Upper lobe of left lung (tissue), 6 donors: ENCODE measurements around the gene LAMA3. TPM values are rescaled to one million over a fixed set of nuclear protein-coding genes. Genes with fewer than 3 reads are reported as not detected.

ENCODE experiments used
- ATAC-seq, 2 donors: fragments of 200-7000 bp; cut with Tn5 transposase; one replicate each; pipeline ENCODE4 v1.9.1; 2022; ENCODE audit warnings: mild to moderate bottlenecking in 2 of 2, moderate library complexity in 2 of 2; ENCODE audit not compliant: low FRiP score in 2 of 2
- DNase-seq, 2 donors: peaks; one replicate each; pipeline ENCODE4 v3.0.0-alpha.2; 2019 to 2020
- H3K27ac ChIP-seq, 4 donors: fragments of 200-600 bp; sonication (generic); one replicate each; pipeline ENCODE4 v1.5.1; 2016 to 2019
- H3K27me3 ChIP-seq, 4 donors: fragments of 200-600 bp; sonication (generic); one replicate each; pipeline ENCODE4 v1.5.1; 2017 to 2019
- H3K36me3 ChIP-seq, 4 donors: fragments of 200-600 bp; sonication (generic); one replicate each; pipeline ENCODE4 v1.5.1; 2016 to 2019
- H3K4me1 ChIP-seq, 4 donors: fragments of 200-600 bp; sonication (generic); one replicate each; pipeline ENCODE4 v1.5.1; 2018 to 2019
- H3K4me3 ChIP-seq, 4 donors: fragments of 200-600 bp; sonication (generic); one replicate each; pipeline ENCODE4 v1.5.1; 2017 to 2019; ENCODE audit warnings: mild to moderate bottlenecking in 2 of 4, moderate library complexity in 1 of 4
- H3K9me3 ChIP-seq, 4 donors: fragments of 200-600 bp; sonication (generic); one replicate each; pipeline ENCODE4 v1.5.1; 2018 to 2019
- CTCF ChIP-seq, 6 experiments: fragments of 450-650 bp in 4 of 6; fragments of 200-600 bp in 2 of 6; sonication (generic) in 2 of 6; IDR thresholded peaks; one replicate each; pipeline ENCODE4 v1.5.1; 2016 to 2019; ENCODE audit warnings: antibody characterized with exemption in 6 of 6
- EP300 ChIP-seq, 4 donors: sonication (generic); formaldehyde crosslinking; IDR thresholded peaks; one replicate each; pipeline ENCODE4 v1.5.1; 2017; ENCODE audit warnings: antibody characterized with exemption in 4 of 4, control low read depth in 2 of 4
- POLR2A ChIP-seq, 4 donors: fragments of 450-650 bp; IDR thresholded peaks; one replicate each; pipeline ENCODE4 v1.5.1; 2016 to 2017; ENCODE audit warnings: antibody characterized with exemption in 4 of 4, mild to moderate bottlenecking in 2 of 4
- POLR2AphosphoS5 ChIP-seq, 2 donors: sonication (generic); formaldehyde crosslinking; IDR thresholded peaks; one replicate each; pipeline ENCODE4 v1.5.1; 2017; ENCODE audit warnings: antibody characterized with exemption in 2 of 2
- WGBS, 2 donors: methylation state at CpG; one replicate each; pipeline ENCODE4 v1.1.5; 2017 to 2018; 5-methylcytosine and 5-hydroxymethylcytosine counted together
- total RNA-seq, 6 donors: library from RNA; depleted of rRNA in 4 of 6; stranded (reverse); fragments of >200 nt in 4 of 6; gene quantifications; one replicate each; pipeline versions ENCODE4 v1.1.0 to v1.2.1, GENCODE V29; 2016 to 2021
- donor health status: DM: no; HTN: no; CAD: no; lungs with moderate emphysema.
- donor health status: DM: no; HTN: yes; CAD: no; lungs with severe emphysema.

LAMA3 gene
- total RNA-seq, 6 donors from 2014 or later, result 88.2 to 202 (median 141) TPM

GRCh38 chr18:23990474-23991410, 301.5 kb downstream of the LAMA3 start:
- Histone ChIP-seq H3K4me3 (no peak overlapping the region), H3K36me3 (no peaks in the 10 kb centered on the region), H3K9me3 (no peaks in the 10 kb centered on the region), H3K27ac (no peak overlapping the region), H3K4me1 (peaks cover 4 to 22% (median 10%) of the 10 kb centered on the region in 4 donors), H3K27me3 (no peaks in the 10 kb centered on the region)
- no peak for TF ChIP-seq POLR2A (IDR thresholded peaks at IDR 0.05)
- no peak for TF ChIP-seq POLR2AphosphoS5 (IDR thresholded peaks at IDR 0.05)
- TF ChIP-seq EP300 (IDR thresholded peaks at IDR 0.05), result no peak
- TF ChIP-seq CTCF (IDR thresholded peaks at IDR 0.05), result no peak
- DNase-seq, result no peak
- ATAC-seq, result no peak
- WGBS, 2 donors, result 65 to 82% methylated on average over 6 of the region's 6 CpGs

DNA sequence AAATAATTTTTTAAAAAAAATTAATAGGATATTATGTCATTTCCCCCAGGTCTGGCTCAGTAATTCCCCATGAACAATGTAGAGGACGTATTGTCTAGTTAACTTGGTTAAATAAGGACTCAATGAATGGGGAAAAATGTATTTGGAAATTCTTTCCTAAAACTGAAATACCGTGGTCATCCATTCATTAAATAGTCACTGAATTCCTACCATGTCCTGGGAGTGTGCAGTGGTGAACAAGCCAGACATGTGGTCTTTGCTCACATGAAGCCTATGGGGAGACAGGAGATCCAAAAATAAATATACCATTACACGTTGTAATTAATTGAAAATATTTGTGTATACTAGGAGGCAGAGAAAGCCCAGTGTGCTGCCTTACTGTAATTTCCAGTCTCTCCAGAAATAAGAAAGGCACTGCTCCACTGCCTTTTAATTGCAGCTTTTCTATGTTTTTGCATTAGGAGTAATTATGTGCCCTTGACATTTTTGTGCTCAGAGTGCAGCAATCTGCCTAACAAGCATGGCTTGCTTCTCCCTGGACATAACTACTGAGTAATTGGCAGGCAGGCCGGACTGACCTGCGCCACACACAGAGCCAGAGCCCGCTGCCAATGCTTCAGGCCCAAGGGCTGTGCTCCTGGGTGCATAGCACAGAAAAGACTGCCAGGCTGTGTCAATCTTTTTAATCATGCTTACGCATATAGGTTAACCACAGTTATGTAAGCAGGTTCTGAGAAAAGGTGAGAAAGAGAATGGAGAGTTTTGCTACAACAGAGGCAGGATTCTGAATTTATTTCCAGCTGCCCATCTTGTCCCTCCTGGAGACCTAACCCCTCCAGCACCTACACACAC, 303.1 kb downstream of the LAMA3 start:
- ATAC-seq (peak; percentile 41 to 80), DNase-seq (peak; percentile 40 to 72)

GRCh38 chr18:23992941-23993280, 303.7 kb downstream of the LAMA3 start:
- DNase-seq (no peak), ATAC-seq (no peak)
- no peaks in the 10 kb centered on the region for H3K36me3 ChIP-seq
- H3K27ac ChIP-seq, result peak overlapping the region in 1 of 4 donors; percentile 62
- H3K9me3 ChIP-seq, result no peaks in the 10 kb centered on the region
- H3K4me1 ChIP-seq, result peaks cover 4 to 22% (median 10%) of the 10 kb centered on the region in 4 donors
- no peak for TF ChIP-seq EP300 (IDR thresholded peaks at IDR 0.05)
- TF ChIP-seq POLR2A (IDR thresholded peaks at IDR 0.05), result peak in 1 of 4 donors; percentile 24
- no peak overlapping the region for H3K4me3 ChIP-seq
- H3K27me3 ChIP-seq, result no peaks in the 10 kb centered on the region
- 81 to 87% methylated on average over 2 of the region's 2 CpGs for WGBS, 2 donors

More for the DNA sequence above, 303.1 kb downstream of the LAMA3 start:
- TF ChIP-seq POLR2A (IDR thresholded peaks at IDR 0.05) (peak in 1 of 4 donors; percentile 46), POLR2AphosphoS5 (IDR thresholded peaks at IDR 0.05) (peak in 1 of 2 donors; percentile 21), EP300 (IDR thresholded peaks at IDR 0.05) (no peak), CTCF (IDR thresholded peaks at IDR 0.05) (no peak)
- Histone ChIP-seq H3K36me3 (no peaks in the 10 kb centered on the region), H3K27ac (peak overlapping the region in 2 of 4 donors; percentile 36 to 62), H3K4me3 (no peak overlapping the region), H3K9me3 (no peaks in the 10 kb centered on the region), H3K4me1 (peaks cover 4 to 22% (median 10%) of the 10 kb centered on the region in 4 donors), H3K27me3 (no peaks in the 10 kb centered on the region)
- 44 to 55% methylated on average over 7 of the region's 7 CpGs for WGBS, 2 donors

- ATAC-seq (peak; percentile 83 to 86), DNase-seq (peak in 1 of 2 donors; percentile 73)
- peak overlapping the region in 1 of 4 donors; percentile 33 for H3K27ac ChIP-seq
- H3K9me3 ChIP-seq, result no peaks in the 10 kb centered on the region
- H3K4me1 ChIP-seq, result peaks cover 4 to 22% (median 10%) of the 10 kb centered on the region in 4 donors
- 24 to 38% methylated on average over 9 of the region's 9 CpGs for WGBS, 2 donors
- H3K27me3 ChIP-seq, result no peaks in the 10 kb centered on the region
- TF ChIP-seq POLR2AphosphoS5 (IDR thresholded peaks at IDR 0.05), result peak in 1 of 2 donors; percentile 27
- no peak for TF ChIP-seq CTCF (IDR thresholded peaks at IDR 0.05)
- TF ChIP-seq EP300 (IDR thresholded peaks at IDR 0.05), result peak in 1 of 4 donors; percentile 71
- peak in 1 of 4 donors; percentile 28 for TF ChIP-seq POLR2A (IDR thresholded peaks at IDR 0.05)
- no peaks in the 10 kb centered on the region for H3K36me3 ChIP-seq
- H3K4me3 ChIP-seq, result no peak overlapping the region
Observed at GRCh38 chr18:23994361-23994902, 305.2 kb downstream of the LAMA3 start.
